Common myeloid progenitor, CD34-positive (primary cell): ENCODE measurements around the gene PLPP2.
"Not testable (repeated sequence)": the region's sequence is repeated elsewhere in the genome, so short reads cannot be mapped to it uniquely, and the experiment has no call there.

Experiments used
- CTCF ChIA-PET: fragments of 350-600 bp; sonication (Branson Sonifier 250); formaldehyde crosslinking; loops from one replicate; lab custom pipeline; 2021; ENCODE audit warnings: antibody characterized with exemption; lab: Charles Lee
- POLR2A ChIA-PET: fragments of 350-600 bp; sonication (Branson Sonifier 250); formaldehyde crosslinking; loops from one replicate; lab custom pipeline; 2021; ENCODE audit warnings: antibody characterized with exemption; lab: Charles Lee
- DNase-seq, 3 donors: peaks; one replicate each; pipeline versions ENCODE4 v3.0.0 to v3.0.0-alpha.2; 2013
- H3K27ac ChIP-seq, 2 experiments: 1 replicate in 1 of 2; 2 replicates in 1 of 2; pipeline ENCODE4 v1.7.0; 2013; ENCODE audit warnings: inconsistent platforms in 2 of 2, low read length in 2 of 2, mild to moderate bottlenecking in 2 of 2, low read depth in 1 of 2, moderate library complexity in 1 of 2; ENCODE audit not compliant: severe bottlenecking in 2 of 2, insufficient read depth in 1 of 2, poor library complexity in 1 of 2
- H3K27me3 ChIP-seq, 5 experiments: replicated peaks in 2 of 5; 1 replicate in 3 of 5; 2 replicates in 2 of 5; pipeline versions ENCODE4 v1.6.1 to v1.7.0; 2013; ENCODE audit warnings: low read length in 4 of 5, mild to moderate bottlenecking in 2 of 5, moderate library complexity in 2 of 5, inconsistent platforms in 1 of 5; ENCODE audit not compliant: insufficient read depth in 5 of 5, control insufficient read depth in 4 of 5
- H3K36me3 ChIP-seq, 4 experiments: 1 replicate in 2 of 4; 2 replicates in 2 of 4; pipeline versions ENCODE4 v1.6.1 to v1.7.0; 2013; ENCODE audit warnings: low read length in 3 of 4, control low read depth in 1 of 4, mild to moderate bottlenecking in 1 of 4; ENCODE audit not compliant: control insufficient read depth in 4 of 4, insufficient read depth in 4 of 4
- H3K4me1 ChIP-seq, 4 experiments: 1 replicate in 3 of 4; 2 replicates in 1 of 4; pipeline versions ENCODE4 v1.6.1 to v1.7.1; 2013; ENCODE audit warnings: low read length in 3 of 4, mild to moderate bottlenecking in 3 of 4, control low read depth in 1 of 4, inconsistent platforms in 1 of 4, moderate library complexity in 1 of 4; ENCODE audit not compliant: control insufficient read depth in 4 of 4, insufficient read depth in 4 of 4; ENCODE audit errors: control extremely low read depth in 1 of 4
- H3K4me3 ChIP-seq, 7 experiments: 1 replicate in 4 of 7; 2 replicates in 3 of 7; pipeline versions ENCODE4 v1.5.1 to v1.7.0; 2013; ENCODE audit warnings: mild to moderate bottlenecking in 7 of 7, low read length in 6 of 7, moderate library complexity in 6 of 7, inconsistent platforms in 2 of 7, low read depth in 2 of 7, control low read depth in 1 of 7; ENCODE audit not compliant: insufficient read depth in 4 of 7, control insufficient read depth in 1 of 7; ENCODE audit errors: extremely low read depth in 1 of 7
- H3K9me3 ChIP-seq, 5 experiments: 1 replicate in 4 of 5; 2 replicates in 1 of 5; pipeline versions ENCODE4 v1.6.1 to v1.7.1; 2013; ENCODE audit warnings: low read length in 4 of 5, mild to moderate bottlenecking in 2 of 5, inconsistent platforms in 1 of 5, low read depth in 1 of 5, moderate library complexity in 1 of 5; ENCODE audit not compliant: control insufficient read depth in 4 of 5, insufficient read depth in 2 of 5; ENCODE audit errors: control extremely low read depth in 1 of 5
- WGBS: methylation state at CpG from one replicate; pipeline ENCODE4 v1.1.5; 2013; ENCODE audit not compliant: insufficient coverage; 5-methylcytosine and 5-hydroxymethylcytosine counted together

Gene PLPP2

GRCh38 chr19:245900-246299 is 45.3 kb downstream of the PLPP2 start:
- CTCF ChIA-PET, H3K27ac ChIP-seq, H3K36me3 ChIP-seq, H3K9me3 ChIP-seq, DNase-seq, H3K4me1 ChIP-seq, POLR2A ChIA-PET, H3K27me3 ChIP-seq: not testable (repeated sequence)
- WGBS: 87% methylated on average over 6 of the region's 13 CpGs
- peak overlapping the region in 2 of 7 experiments; percentile 11 to 49 for H3K4me3 ChIP-seq

- Histone ChIP-seq H3K27ac (no peak overlapping the region), H3K4me1 (no peaks in the 10 kb centered on the region), H3K27me3 (no peaks in the 10 kb centered on the region), H3K9me3 (peaks cover 0 to 5% (median 0%) of the 10 kb centered on the region in 5 experiments), H3K4me3 (no peak overlapping the region), H3K36me3 (no peaks in the 10 kb centered on the region)
- 100% methylated on average over 1 of the region's 2 CpGs for WGBS
- CTCF ChIA-PET: no interaction called here
- DNase-seq: no peak
- POLR2A ChIA-PET: no interaction called here
Observed at GRCh38 chr19:245457-245856, 45.7 kb downstream of the PLPP2 start.
